GM12872 (cell line): Measurements from ENCODE around the gene PPFIA1.

ENCODE experiments used
- TF ChIP-seq, protein P1 (sequence below): IDR thresholded peaks from 3 replicates; pipeline ENCODE4 v1.5.1; 2011; ENCODE audit warnings: low read depth, mild to moderate bottlenecking, low read length, moderate library complexity; ENCODE audit not compliant: insufficient read depth

PPFIA1 gene

DNA sequence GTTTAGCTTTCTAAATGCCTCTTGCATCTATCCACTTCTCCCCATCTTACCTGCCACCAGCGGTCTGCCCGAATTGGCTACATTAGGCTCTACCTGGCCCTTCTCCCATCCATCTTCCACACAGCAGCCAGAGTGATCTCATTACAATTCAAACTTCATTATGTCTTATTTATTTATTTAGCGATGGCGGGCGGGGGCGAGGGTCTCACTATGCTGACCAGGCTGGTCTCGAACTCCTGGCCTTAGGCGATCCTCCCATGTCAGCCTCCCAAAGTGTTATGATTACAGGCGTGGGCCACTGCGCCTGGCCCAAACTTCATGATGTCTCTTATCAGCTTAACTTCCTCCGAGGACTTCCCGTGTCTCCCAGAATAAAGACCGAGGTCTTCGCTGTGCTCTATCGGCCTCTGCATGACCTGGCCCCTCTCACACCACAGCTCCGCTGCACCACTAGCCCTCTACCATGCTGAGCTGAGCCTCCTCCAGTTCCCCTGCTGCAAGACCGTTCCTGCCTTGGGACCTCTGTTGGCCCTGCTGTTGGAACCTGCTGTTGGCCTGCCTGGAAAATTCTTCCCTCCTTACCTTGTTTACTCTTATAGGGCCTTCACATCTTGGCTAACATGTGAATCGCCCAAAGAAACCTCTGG, 127.0 kb downstream of the PPFIA1 start:
- TF ChIP-seq, protein P1, sequence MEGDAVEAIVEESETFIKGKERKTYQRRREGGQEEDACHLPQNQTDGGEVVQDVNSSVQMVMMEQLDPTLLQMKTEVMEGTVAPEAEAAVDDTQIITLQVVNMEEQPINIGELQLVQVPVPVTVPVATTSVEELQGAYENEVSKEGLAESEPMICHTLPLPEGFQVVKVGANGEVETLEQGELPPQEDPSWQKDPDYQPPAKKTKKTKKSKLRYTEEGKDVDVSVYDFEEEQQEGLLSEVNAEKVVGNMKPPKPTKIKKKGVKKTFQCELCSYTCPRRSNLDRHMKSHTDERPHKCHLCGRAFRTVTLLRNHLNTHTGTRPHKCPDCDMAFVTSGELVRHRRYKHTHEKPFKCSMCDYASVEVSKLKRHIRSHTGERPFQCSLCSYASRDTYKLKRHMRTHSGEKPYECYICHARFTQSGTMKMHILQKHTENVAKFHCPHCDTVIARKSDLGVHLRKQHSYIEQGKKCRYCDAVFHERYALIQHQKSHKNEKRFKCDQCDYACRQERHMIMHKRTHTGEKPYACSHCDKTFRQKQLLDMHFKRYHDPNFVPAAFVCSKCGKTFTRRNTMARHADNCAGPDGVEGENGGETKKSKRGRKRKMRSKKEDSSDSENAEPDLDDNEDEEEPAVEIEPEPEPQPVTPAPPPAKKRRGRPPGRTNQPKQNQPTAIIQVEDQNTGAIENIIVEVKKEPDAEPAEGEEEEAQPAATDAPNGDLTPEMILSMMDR = no peak

DNA sequence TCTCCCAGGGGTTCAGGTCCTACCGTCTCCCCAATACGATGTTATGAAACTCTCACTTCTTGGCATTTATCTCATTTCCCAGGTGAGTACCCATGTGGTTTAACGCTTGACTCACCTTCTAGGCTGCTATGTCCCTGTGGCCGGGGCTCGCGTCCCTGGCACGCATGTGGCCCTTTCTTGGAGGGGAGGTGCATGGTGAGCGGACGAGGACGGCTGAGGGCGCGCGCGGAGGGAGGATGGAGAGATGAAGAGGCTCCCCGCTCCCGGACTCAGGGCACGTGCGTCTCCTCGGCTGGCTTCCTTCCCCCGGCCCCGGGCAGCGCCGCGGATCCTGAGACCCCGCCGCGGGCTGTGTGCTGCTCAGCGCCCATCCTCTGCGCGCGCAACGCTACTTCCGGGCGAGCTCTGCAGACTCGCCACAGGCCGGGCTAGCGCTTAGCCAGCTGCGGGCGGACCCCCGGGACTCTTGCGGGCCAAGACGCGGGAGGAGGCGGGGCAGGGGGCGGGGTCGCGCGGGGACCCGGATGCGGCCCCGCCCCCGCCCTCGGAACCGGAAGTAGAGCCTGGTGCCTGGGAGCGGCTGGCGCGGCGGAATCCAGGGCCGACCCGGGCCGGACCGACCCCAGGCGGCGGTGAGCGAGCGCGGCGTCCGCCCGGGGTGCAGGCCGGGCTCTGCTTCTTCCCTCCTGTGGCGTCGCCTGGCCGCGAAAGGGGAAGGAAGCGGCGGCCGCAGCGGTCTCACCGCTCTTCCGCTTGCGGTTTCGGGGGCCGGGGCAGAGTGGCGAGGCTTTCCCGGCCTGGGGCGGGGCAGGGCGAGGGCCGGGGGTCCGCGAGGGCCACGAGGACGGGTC, 127.7 kb downstream of the PPFIA1 start, which contains the start of gene CTTN:
CTTN (plus strand) TSS at position 547 of the 851 bp plus-strand sequence. CDS start 8,769 bp downstream, outside the sequence.
- TF ChIP-seq, protein P1 = no peak

DNA sequence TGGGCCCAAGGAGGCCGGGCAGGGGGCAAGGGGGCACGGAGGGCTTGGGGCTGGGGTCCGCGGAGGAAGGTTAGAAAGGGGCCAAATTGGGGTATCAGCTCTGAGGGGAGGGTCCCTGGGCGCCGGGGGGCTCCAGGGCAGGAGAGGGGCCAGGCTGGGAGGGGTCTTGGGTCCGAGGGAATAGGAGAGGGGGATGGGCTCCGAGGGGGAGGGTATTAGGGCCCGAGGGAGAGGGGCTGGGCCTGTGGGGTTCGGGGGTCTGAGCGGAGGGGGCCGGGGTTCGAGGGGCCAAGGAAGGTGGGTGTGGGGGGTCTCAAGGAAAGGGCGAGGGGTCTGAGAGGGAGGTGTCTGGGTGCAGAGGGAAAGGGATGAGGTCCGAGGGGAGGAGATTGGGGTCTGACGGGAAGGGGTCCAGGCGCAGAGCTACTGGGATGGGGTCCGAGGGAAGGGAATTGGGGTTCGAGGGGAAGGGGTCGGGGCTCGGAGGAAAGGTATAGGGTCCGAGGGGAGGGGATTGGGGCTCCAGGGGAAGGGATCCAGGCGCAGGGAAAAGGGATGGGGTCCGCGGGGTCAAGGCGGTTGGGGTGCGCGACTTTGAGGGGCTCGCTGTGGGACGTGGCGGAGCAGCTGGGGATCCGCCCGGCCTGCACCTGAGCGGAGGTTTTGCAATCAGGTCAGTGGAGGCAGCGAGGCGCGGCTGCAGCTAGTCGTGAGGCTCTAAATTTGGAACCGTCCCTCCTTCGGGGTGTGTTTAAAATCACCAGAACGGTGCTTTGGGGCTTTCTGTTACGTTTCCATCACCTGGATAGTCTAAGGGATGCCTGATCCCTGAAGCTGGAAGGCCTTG, 128.6 kb downstream of the PPFIA1 start:
- TF ChIP-seq, protein P1 = no peak

DNA sequence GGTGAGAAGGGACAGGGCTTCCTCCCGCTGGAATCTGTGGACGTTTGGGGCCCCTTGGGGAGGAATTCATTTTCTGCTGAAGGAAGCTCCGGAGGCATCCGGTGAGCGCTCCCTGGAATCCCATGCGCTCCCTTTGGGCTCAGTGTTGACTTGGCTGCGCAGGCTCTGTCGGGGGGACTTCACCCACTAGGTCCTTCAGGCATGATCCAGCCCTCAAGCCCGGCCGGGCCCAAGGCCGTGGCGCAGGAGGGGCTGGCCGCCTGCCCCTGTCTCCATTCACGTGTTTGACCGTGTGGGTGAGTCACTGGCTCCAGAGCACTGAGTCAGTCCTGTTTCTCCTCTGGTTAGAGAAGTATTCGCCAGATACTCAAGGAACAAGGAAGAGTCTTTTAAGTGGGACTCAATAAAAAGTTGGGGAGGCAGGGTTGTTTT, 129.2 kb downstream of the PPFIA1 start:
- TF ChIP-seq, protein P1 = no peak

DNA sequence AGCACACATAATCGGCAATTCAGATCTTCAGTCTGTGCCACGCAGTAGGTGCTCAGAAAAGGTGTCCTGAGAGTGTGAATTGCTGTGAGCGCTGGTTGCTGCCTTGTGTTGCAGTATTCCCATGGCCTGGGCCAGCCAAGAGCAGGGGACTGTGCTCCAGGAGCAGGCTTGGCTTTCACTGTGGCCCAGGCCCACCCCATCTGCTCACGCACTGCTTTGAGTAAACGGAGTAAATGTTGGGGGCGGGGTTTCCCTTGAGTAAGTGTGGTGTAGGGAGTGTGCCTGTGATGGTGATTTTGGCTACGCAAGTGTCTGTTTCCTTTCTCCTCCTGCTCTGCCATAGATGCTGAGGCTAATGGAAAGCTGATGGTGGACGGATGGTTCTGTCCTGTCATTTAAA, 130.2 kb downstream of the PPFIA1 start:
- TF ChIP-seq, protein P1 = no peak

DNA sequence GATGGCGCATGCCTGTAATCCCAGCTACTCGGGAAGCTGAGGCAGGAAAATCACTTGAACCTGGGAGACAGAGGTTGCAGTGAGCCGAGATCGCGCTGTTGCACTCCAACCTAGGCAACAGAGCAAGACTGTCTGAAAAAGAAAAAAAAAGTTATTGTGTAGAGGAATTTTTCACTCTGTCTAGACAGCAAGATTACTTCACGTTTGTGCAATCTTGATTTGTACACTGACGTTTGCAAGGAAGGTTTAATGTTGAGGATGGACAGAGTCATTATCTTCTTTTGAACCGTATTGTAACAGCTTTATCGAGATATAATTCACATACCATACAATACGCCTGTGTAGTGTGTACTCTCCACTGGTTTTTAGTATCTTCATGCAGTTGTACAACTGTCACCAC, 131.5 kb downstream of the PPFIA1 start:
- TF ChIP-seq, protein P1 = no peak

DNA sequence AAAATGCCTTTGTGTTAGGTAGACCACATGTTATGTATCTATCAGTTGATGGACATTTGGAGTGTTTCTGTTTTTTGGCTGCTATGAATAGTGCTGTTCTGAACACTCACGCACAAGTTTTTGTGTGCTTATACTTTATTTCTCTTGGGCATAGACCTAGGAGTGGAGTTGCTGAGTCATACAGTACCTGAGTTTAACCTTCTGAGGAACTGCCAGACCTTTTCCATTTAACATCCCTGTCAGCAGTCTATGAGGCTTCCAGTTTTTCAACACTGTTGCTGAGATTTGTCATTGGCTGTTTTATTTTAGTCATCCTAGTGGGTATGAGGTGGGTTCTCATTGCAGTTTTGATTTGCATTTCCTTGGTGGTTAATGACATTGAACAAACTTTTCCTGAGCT, 132.2 kb downstream of the PPFIA1 start:
- TF ChIP-seq, protein P1 = no peak
